Amniotic stem cell (primary cell): ENCODE measurements around the gene TMSB4X.
A peak's percentile ranks its signal among the peaks of the same experiment; 100 is the strongest.
"Not testable (repeated sequence)": the region's sequence is repeated elsewhere in the genome, so short reads cannot be mapped to it uniquely, and the experiment has no call there.

Experiments used
- DNase-seq: peaks from one replicate; lab custom pipeline; 2025; lab: John Stamatoyannopoulos, UW

The TMSB4X gene

DNA sequence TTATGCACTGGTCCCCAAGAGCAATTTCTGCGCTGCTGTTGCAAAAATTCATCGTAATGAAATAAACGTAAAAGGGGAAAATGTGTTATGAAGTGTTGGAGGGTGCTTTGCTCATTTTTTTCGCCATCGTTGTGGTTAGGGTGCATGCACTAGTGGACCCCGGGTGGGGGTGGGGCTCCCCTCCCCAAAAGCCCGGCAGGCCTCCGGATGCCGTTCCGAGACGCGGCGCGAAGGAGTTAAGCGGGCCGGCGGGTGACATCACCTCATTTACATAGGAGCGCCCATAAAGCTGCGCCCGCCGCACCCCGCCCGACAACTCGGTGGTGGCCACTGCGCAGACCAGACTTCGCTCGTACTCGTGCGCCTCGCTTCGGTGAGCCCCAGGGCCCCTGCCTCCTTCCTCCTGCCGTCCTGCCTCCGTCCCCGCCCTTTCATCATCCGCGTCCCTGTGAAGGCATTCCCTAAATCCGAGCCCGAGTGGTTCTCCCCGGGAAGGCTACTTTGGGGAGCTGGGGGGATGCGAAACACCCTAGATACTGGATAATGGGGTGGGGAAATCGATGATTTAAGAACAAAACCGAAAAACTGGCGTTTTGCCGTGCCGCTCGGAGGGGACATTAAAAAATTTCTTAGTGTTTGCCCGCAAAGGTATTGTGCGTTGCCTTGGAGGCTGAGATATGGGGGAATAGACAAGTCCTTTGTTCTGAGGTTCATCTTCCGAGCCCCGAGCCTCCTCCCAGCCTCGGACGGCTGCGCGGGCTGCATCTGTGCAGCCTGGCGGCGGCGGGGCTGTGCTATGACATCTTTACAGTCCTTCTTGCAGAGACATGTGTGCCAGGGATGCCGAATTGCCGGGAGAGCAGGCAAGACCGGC lies at the start of gene TMSB4X:
Gene TMSB4X (plus strand): TSS at position 315 of the 874 bp plus-strand sequence.
- peak; percentile 5 for DNase-seq

DNA sequence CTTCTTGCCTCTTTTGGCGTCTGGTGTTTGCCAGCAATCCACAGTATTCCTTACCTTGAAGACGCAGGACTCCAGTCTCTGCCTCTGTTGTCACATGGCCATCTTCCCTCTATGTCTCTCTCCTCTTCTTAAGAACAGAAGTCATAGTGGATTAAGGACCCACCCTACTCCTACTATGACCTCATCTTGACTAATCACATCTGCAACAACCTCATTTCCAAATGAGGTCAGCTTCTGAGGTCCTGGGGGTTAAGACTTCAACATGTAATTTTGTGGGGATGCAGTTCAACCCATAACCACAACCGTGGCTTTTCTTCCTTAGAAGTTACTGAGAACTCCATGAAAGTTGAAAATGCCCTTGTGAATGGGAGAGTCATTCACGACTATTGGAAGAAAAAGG lies 45.2 kb upstream of the TMSB4X start:
- no peak for DNase-seq

DNA sequence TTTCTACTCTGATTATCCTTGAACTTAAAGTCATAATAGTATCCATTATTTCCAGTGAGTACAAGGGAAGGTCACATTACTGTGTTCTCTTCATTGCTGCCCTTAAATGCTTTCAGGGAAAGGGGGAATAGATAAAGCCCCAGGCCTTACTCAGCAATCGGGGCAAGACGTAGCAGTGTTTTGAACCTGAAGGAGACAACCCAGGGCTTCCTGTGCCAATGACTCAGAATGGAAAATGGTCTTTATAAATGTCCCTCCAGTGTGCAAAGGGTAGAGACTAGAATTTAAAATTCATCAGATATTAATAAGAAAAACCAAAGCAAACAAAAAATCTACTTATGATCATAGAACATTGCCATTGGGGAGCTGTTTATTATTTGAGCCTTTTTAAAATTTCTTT lies 44.8 kb upstream of the TMSB4X start:
- no peak for DNase-seq

DNA sequence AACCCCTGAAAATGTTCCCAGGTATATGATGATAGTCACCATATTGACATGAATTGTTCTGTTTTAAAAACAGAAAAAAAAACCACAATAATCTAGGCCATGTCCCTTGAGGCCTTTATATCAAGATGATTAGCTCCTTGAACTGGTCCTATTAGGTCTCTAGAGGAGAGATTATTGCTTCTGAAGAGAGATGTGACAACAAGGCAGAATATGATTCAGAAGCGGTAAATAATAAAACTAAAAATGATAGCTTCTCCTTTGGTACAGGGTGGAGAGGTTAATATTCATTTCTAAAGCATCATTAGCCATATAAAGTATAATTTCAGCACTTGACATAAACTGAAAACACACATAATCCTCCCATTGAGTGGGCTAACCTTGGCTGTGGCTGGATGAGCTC lies 42.7 kb upstream of the TMSB4X start:
- DNase-seq: no peak

DNA sequence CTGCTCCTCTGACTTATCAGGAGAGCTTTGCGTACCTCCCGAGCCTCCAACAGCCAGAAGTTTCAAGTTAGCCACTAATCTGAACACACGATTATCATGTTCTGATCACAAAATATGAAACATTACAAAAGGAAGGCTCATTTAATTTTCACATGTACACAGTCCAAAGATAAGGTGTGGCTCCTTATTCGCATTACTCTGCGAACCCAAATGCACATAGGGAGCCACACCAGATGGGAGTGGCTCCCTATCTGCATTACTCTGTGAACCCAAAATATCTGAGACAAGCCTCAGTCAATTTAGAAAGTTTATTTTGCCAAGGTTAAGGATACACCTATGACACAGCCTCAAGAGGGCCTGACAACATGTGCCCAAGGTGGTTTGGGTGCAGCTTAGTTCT lies 40.1 kb upstream of the TMSB4X start:
- DNase-seq: no peak

DNA sequence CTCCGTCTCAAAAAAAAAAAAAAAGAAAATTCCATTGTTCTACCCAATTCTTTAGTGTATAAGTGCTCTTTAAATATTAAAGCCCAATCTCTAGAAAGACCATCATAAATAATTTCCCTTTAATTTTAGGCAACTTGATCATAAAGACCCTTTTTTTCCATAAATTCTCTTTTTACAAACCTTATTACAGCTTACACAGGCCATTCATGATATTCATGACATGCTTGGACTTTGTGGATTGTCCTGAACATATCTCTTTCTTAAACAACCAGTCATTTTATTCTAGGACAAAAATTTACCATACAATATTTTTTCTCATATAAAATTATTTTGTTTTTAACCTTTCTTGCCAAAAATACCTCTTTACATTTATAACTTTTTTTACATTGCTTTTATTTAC lies 38.0 kb upstream of the TMSB4X start:
- no peak for DNase-seq

DNA sequence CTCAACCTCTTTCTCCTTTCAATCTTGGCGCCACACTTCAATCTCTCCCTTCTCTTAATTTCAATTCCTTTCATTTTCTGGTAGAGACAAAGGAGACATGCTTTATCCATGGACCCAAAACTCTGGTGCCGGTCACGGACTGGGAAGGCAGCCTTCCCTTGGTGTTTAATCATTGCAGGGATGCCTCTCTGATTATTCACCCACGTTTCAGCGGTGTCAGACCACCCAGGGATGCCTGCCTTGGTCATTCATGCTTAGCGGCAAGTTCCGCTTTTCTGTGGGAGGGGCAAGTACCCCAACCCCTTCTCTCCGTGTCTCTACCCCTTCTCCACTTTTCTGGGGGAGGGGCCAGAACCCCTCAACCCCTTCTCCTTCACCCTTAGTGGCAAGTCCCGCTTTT lies 34.4 kb upstream of the TMSB4X start:
- not testable (repeated sequence) for DNase-seq

DNA sequence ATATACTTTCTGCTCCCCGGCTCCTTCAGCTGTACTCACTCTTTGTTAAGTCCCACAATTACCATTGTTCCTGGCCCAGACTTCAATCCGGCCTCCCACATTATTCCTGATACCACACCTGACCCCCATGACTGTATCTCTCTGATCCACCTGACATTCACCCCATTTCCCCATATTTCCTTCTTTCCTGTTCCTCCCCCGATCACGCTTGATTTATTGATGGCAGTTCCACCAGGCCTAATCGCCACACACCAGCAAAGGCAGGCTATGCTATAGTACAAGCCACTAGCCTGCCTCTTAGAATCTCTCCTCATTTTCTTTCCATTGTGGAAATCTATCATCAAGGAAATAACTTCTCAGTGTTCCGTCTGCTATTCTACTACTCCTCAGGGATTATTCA lies 31.3 kb upstream of the TMSB4X start:
- DNase-seq: not testable (repeated sequence)

DNA sequence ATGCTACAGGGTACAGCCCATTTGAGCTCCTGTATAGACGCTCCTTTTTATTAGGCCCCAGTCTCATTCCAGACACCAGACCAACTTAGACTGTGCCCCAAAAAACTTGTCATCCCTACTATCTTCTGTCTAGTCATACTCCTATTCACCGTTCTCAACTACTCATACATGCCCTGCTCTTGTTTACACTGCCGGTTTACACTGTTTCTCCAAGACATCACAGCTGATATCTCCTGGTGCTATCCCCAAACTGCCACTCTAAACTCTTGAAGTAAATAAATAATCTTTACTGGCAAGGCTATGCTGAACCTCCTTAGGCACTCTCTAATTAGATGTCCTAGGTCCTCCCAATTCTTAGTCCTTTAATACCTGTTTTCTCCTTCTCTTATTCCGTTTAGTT lies 30.5 kb upstream of the TMSB4X start:
- DNase-seq: not testable (repeated sequence)

DNA sequence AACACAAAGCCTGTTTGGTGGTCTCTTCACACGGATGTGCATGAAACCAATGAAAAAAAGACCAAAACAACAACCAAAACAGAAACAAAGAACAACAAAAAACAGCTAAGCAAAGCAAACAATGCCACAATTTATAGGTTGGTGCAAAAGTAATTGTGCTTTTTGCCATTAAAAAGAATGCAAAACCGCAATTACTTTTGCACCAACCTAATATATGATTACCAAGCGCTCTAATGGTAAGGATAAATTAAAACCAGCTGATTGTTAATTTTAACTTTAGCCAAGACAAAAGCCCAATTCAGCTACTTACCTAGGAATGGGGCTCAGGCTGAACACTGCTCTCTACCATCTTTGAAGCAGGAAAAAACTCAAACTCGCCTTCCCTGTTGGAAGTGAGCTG lies 29.4 kb upstream of the TMSB4X start:
- no peak for DNase-seq

DNA sequence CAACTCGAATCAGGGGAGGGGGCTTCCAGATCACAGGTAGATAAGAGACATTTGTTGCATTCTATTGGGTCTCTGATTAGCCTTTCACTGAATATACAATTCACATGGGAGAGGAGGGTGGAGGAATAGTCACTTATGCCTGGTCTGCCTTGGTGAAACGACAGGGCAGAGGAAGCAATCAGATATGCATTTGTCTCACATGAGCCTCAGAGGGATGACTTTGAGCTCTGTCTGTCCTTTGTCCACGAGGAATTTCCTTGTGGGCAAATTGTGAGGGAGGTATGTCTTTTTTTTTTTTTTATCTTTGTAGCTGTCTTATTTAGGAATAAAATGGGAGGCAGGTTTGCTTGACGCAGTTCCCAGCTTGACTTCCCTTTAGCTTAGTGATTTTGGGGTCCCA lies 28.5 kb upstream of the TMSB4X start:
- DNase-seq: no peak

DNA sequence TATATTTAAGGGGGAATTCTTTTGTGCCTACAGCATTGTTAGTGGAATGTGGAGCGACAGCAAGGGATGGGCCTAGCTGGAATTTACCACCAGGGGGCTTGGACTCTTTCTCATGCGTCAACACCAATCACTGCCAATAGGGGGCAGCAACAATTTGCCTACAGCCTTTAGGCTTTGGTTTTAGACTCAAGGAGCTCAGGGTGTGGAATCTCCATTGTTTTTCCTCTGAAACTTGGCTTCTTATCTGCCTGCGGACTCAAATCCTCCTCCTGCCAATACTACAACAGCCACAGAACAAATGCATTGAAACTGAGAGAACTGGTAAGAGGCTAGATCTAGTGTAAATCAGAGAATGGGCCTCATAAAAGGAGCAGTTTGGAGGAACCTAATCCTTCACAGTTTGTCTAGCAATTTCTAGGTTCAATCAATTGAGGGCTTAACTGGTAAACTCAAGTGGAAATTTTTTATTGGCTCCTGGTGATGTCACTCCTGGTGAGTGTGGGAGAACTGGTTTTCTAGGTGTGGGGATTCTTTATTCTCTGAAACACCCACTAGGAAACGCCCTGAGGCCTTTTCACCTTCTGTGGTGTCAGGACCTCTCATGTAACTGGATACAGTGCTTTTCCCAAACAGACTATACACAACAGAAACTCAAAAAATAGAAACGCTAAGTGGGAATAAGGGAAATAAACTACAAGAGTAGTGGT lies 27.9 kb upstream of the TMSB4X start:
- peak; percentile 68 for DNase-seq

DNA sequence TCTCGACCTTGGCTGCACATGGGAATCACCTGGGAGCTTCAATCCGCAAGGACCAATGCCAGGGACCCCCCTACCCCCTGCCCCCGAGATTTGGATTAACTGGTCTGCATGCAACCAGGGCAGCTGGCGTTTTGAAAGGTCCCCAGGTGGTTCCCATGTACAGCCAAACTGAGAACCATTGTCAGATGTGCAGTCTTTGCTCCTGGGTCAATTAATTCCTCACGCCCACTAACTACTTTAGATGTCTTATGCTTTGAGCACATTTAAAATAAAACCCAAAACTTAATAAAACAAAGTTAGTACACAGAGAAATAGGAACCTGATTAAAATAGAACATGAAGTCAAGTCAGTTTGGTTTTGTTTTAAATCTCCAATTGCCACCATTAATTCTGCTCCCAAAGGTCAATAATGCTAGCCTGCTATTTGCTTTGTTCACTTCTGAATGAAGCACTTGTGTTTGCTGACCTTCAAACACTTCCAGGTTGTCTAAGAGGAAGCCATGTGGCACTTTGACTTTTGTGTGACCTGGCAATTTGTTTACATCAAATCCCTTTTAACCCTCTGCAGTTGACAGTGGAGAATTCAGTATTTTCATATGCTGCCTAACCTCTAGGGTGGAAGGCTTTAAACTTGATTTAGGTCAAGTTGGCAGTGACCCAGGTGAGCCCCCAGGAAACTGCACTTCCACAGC lies 27.2 kb upstream of the TMSB4X start:
- DNase-seq: no peak

DNA sequence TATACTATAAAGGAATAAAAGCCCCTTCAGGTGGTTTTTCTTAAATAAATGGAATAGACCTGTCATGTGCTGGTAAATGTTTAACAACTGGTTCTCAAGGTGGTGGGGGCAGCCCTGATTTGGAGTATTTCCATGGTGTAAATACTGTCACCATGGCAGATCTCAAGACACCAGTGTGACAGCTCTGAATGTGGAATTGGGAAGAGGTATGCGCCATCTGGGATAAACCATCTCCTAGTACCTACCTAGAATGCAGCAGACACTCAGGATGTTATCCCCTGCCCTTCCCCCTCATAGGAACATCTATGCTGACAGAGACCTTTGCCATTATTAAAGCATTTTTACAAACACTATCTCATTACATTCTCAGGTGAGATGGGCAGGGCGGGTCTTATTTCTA lies 26.4 kb upstream of the TMSB4X start:
- no peak for DNase-seq

DNA sequence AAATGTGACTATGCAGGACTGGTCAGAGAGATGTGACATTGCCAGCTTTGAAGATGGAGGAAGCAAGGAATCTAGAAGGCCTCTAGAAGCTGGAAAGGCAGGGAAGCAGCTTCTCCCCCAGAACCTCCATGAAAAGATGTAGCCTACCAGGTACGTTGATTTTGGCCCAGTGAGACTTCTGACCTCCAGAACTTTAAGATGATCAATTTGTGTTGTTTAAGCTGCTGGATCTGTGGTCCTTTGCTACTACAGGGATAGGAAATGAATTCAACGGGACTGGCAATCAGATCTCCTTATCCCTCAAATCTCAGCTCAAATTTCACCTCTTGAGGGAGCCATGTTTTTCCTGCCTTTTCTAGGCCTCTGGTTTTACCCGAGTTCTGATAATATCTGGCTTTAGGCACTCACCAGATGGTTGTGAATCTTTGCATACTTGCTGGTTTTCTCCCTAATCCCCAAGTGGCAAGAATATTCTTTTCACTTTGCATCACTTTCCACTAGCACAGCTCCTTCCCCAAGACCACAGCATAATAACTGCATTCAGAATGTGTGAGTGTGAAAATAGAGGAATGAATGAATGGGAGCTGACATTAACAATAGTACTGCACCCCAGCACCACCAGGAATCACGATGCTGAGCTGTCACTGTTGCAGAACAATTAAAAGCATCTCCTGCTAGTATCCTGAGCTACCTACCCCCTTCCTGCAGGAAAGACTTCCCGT lies 25.5 kb upstream of the TMSB4X start:
- DNase-seq: peak; percentile 46

DNA sequence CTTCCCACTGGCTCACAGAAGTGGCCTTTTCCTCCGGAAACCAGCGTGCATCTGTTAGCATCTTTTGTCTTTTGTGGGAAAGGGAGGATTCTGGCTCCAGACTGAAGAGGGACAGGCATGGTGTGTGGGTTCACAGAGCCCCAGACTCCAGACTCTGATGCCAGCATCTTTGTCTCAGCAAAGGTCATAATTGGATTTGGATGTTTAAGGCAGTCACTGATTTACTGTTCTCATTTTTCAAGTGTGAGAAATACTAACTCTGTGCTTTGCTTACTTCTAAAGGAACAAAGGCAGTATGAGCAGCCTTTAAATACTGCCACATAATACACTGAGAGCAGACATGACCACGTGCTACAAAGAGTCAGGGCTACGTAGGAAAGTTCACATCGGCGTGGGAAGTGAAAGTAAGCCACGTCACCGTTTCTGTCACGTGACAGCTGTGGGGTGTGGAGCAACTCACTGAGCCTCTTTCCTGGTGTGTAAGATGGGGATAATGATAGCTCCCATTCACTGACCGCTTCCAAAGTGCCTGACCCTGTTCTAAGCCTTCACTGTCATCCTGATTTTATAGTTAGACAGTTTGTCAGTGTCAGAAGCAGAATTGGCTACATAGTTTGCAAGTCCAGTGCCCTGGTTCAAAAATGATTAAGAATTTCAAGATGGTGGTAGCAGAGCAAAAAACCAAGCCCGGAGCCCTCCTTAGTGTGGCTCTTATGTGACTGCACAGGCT lies 24.8 kb upstream of the TMSB4X start:
- peak; percentile 52 for DNase-seq

DNA sequence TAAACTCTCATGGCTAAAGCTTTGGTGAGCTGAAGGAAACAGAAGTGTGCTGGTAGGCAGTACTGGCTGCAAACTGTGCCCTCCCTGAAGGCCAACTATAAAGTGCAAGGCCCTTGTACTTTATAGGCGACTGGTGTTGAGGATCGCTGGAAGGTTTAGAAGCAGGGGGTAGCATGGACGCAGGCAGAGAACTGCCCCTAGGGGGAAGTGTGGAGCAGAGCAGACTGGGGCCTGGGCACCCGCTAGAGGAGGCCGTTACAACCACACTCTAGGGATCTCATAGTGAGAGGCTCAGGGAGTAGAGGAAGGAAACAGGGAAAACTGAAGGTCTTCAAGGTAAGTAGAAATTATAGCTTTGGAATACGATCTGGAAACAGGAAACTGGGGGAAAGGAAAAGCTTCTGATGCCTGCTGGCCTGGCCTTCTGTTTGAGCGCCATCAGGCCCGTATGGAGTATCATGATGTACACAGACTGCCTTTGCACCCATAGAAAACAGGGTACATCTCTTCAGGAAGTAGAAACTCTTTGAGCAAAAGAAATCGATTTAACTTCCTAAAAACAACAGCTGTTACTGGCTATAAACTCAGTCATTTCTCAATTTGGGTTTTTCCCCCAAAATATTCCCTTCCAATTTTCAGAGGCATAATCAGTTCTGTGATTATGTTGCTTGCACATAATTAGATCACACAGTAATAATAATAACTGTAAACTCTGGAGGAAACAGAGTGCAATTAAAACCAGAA lies 23.9 kb upstream of the TMSB4X start:
- no peak for DNase-seq

DNA sequence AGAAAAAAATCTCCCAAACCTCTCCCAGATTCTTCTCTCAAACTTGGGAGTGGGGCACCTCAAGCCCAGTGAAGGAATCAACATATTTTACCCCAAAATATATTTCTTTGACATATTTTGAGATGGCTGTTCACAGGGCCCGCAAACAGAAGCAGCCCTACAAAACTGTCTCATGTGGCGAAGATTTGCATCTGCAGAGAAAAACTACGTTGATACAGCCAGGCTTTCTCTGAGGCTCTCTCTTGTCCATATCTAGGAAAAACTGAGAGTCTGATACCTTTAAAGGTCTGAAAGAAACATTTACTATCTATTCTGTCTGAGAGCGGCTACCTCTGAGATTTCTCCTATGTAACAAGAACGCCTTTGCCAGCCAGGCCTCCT lies 23.3 kb upstream of the TMSB4X start:
- DNase-seq: no peak

DNA sequence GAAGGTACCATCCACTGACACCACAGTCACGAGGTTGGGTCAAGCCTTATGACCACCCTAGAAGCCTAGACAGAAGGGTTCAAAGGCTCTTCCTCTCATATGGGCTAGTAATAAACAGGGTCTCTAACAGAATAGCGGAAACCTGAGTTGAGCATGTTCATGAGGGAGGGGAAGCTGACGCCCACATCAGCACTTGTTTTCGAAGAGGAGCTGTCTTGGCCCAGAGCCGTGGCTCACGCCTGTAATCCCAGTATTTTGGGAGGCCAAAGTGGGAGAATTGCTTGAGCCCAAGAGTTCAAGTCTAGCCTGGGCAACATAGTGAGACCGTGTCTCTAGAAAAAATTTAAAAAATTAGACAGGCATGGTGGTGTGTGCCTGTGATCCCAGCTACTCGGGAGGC lies 21.5 kb upstream of the TMSB4X start:
- no peak for DNase-seq

DNA sequence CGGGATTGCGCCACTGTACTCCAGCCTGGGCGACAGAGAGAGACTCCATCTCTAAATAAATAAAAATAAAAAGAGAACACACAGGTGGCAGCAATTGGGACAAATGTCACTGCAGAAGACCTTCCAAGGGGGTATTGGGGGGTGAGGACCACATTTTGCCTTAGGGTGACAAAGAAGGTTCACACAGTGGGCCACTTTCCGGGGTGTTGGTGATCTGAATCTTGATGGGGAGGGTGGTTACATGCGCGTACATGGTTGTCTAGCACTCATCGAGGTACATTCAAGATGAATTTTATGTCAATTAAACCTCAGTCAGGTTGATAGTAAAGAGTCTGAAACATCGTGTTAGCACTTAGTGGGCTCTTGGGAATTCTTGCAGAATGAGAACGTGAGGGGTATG lies 20.5 kb upstream of the TMSB4X start:
- no peak for DNase-seq

DNA sequence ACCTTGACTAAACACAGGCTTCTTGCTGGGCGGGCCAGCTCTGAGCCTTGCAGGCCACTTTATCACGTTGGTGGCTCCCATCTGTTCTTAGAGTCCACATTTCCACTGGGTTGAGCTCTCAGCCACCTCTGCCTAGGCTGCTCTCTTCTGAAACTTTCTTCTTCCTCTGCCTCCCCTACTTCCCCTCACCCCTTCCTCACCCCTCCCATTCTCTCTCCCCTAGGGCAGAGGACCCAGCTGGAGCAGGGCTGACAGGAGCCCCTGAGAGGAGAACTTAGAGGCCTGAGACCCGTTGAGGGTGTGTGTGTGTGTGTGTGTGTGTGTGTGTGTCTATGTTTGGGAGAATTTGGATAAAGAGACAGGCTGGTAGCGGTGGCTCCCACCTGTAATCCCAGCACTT lies 19.9 kb upstream of the TMSB4X start:
- DNase-seq: no peak
